ENCODE measurements around the gene ABCA7.

ABCA7 gene

DNA sequence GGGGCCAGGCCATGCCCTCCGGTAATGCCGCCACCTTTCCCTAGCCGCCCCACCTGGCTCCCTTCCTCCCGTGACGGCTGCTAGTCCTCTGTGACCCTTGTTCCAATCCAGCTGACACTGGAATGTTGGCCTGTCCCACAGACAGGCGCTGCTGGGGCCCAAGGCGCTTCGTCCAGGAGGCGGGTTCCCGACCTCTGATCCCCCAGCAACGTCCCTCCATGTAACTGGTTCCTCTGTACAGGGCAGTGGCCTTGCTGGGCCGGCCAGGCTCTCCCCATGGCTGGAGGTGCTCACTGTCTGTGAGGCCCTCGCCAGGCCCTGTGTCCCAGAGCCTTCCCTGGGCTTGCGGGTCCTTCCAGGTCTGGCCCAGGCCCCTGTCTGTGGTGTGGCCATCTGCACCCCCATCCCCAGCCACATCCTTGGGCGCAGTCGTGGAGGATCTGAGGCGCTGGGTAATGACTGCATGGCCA lies 46.5 kb upstream of the ABCA7 start:
- no peak for DNase-seq (ENCODE audit: extremely low read depth, low read depth)
- TF ChIP-seq, protein P1, sequence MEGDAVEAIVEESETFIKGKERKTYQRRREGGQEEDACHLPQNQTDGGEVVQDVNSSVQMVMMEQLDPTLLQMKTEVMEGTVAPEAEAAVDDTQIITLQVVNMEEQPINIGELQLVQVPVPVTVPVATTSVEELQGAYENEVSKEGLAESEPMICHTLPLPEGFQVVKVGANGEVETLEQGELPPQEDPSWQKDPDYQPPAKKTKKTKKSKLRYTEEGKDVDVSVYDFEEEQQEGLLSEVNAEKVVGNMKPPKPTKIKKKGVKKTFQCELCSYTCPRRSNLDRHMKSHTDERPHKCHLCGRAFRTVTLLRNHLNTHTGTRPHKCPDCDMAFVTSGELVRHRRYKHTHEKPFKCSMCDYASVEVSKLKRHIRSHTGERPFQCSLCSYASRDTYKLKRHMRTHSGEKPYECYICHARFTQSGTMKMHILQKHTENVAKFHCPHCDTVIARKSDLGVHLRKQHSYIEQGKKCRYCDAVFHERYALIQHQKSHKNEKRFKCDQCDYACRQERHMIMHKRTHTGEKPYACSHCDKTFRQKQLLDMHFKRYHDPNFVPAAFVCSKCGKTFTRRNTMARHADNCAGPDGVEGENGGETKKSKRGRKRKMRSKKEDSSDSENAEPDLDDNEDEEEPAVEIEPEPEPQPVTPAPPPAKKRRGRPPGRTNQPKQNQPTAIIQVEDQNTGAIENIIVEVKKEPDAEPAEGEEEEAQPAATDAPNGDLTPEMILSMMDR (IDR thresholded peaks at IDR 0.05; ENCODE audit: low read depth, low read length), result no peak

DNA sequence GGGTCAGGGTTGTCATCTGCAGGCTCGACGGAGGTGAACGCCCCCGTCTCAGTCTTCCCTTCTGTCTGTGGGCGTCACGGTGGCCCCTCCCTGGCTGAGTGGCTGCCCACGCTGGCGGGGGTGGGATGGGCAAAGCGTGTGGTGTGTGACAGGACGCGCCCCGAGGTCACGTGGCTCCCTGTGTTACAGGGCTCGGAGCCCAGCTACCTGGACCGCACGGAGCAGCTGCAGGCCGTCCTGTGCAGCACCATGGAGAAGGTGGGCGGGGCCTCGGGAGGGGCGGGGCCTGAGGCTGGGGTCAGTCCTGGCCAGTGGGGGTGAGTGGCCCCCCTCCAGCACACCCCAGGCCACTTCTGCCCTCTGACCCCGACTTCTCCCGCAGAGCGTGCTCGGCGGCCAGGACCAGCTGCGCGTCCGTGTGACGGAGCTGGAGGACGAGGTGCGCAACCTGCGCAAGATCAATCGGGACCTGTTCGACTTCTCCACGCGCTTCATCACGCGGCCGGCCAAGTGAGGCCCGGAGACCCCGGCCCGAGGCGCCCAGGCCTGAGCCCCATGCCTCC lies 46.0 kb upstream of the ABCA7 start:
- DNase-seq (ENCODE audit: extremely low read depth, low read depth), result no peak
- TF ChIP-seq, protein P1 (IDR thresholded peaks at IDR 0.05; ENCODE audit: low read depth, low read length), result no peak

DNA sequence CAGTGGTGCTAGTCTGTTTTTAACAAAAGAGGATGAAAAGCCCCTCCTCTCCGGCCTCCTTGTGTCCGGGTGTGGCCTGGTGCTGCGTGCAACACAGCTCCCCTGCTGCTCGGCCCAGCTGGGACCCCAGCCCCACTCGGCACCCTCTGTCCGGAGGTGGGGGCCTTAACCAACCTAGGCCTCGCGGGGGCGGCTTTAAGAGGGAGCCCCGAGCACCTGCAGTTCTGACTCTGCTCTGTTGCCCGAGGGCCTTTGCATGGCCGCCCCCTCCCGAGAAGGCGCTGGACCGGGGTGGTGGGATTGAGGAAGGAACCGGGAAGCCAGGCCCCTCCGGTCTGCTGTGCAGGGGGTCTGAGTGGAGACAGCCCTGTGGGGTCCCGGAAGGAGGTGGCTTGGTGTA lies 45.4 kb upstream of the ABCA7 start:
- TF ChIP-seq, protein P1 (IDR thresholded peaks at IDR 0.05; ENCODE audit: low read depth, low read length), result no peak
- DNase-seq (ENCODE audit: extremely low read depth, low read depth), result no peak

DNA sequence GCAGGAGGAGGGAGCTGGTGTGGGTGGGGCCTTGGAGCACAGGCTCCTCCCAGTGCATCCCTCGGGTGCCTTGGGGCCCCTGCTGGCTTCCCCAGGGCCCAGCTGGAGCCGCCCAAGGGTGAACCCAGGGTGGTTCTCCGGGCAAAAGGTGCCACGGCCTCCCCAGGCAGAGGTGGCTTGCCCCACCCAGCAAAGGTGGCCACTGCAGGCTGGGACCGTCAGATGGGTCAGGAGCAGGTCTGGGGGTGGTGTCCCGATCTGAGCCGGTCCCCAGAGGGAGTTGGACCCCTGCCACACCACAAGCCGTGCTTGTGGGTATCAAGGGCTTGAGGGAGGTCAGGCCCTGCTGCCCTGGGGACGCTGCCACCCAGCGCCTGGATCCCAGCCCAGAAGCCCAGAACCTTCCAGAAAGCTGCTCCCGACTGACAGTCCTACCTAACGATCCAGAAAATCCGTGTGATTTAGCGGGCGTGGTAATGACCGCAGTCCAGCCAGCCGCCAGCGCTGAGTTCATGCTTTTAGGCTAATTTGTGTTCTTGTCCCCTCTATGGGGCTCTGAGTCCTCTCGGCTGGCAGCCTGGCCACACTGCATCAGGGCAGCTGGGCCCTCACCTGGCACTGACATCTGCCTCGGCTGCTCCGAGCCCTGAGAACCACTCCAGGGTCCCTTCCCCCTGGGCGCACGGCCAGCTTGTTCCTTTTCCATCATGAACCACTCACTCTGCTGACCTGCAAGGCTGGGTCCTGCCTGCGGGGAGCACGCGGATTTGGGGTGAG lies 44.7 kb upstream of the ABCA7 start:
- TF ChIP-seq, protein P1 (IDR thresholded peaks at IDR 0.05; ENCODE audit: low read depth, low read length), result no peak
- DNase-seq (ENCODE audit: extremely low read depth, low read depth), result no peak

DNA sequence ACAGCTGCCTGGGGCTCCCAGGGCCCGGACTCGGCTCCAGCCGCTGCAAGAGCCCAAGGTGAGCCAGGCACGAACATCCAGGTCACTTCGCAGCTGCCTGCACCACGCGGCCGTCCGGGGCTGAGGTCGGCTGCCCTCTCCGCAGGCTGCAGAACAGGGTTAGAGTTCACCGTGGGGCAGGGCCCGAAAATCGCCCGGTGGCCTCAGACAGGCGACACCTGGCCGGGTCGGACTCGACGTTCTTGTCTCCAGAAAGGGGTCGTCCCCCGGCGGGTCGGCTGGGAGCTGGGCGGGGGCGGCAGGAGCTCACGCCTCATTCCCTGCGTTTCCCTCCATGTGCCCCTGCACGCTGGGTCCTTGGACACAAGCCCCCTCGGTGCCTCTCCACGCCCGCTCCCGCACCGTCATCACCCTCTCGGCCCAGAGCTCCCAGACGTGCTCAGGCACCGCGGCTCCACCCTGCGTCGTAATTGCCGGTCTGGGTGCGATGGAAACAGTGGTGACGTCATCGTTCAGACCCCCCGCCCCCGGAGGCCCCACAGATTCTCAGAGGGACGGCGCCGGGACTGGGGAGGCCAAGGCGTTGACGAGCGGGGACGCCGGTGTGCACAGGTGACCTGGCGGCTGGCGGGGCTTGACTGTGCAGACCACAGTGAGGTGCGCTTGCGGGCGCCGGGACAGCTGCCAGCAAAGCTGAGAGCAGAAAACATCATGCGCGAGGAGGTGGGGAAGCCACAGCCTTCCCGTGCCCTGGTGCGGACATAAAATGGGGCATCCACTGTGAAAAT lies 43.7 kb upstream of the ABCA7 start:
- TF ChIP-seq, protein P1 (IDR thresholded peaks at IDR 0.05; ENCODE audit: low read depth, low read length), result no peak
- no peak for DNase-seq (ENCODE audit: extremely low read depth, low read depth)

DNA sequence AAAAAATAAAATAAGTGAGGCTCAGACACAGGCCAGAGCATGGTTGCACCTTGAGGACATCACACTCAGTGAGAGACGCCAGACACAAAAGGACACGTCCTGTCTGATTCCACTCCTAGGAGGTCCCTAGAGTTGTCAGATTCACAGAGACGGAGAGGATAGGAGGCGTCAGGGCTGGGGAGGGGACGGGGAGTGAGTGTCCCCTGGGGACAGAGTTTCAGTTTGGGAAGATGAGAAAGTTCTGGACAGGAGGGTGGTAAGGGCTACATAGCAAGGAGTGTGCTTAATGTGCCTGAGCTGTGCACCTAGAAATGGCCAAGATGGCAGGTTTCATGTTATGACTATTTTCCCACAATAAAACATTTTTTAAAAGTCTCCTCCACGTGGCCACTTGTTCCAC lies 41.8 kb upstream of the ABCA7 start:
- TF ChIP-seq, protein P1 (IDR thresholded peaks at IDR 0.05; ENCODE audit: low read depth, low read length), result no peak
- no peak for DNase-seq (ENCODE audit: extremely low read depth, low read depth)

DNA sequence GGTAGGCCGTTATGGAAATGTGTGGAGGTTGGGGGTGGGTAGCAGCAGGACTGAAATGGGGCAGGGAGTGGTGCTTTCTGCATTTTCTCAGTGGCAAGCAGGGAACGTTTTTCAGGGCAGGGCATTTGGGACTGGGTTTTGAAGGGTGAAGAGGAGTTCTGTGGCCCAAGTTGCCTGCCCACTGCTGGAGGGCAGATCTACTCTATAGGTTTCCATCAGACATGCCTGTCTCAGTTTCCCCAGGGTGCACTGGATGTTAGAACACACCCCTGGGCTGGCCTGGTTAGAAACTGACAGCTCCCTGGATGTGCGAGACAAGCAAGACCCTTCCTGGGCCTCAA lies 40.6 kb upstream of the ABCA7 start:
- no peak for DNase-seq (ENCODE audit: extremely low read depth, low read depth)
- TF ChIP-seq, protein P1 (IDR thresholded peaks at IDR 0.05; ENCODE audit: low read depth, low read length), result no peak

Data from AG09319 (cell line).